Endothelial cell of umbilical vein (primary cell): ENCODE data around the gene TACC3.

Experiments used
- EZH2 ChIP-seq: IDR thresholded peaks from 2 replicates; pipeline ENCODE4 v1.6.1; 2012; ENCODE audit warnings: borderline replicate concordance, low read depth, mild to moderate bottlenecking, moderate library complexity, low read length, inconsistent platforms; ENCODE audit not compliant: severe bottlenecking
- FOS ChIP-seq: IDR thresholded peaks from 2 replicates; pipeline ENCODE4 v1.6.1; 2011; ENCODE audit warnings: mild to moderate bottlenecking, low read length, moderate library complexity, borderline replicate concordance; ENCODE audit not compliant: insufficient read depth
- TF ChIP-seq, protein P1 (sequence below), 2 donors: IDR thresholded peaks; 1 replicate in 1 of 2; 2 replicates in 1 of 2; pipeline ENCODE4 v1.5.1; 2011; ENCODE audit warnings: low read length in 2 of 2, mild to moderate bottlenecking in 2 of 2, moderate library complexity in 2 of 2, control low read depth in 1 of 2, inconsistent platforms in 1 of 2, low read depth in 1 of 2; ENCODE audit not compliant: insufficient read depth in 1 of 2; ENCODE audit errors: extremely low read depth in 1 of 2

DNA sequence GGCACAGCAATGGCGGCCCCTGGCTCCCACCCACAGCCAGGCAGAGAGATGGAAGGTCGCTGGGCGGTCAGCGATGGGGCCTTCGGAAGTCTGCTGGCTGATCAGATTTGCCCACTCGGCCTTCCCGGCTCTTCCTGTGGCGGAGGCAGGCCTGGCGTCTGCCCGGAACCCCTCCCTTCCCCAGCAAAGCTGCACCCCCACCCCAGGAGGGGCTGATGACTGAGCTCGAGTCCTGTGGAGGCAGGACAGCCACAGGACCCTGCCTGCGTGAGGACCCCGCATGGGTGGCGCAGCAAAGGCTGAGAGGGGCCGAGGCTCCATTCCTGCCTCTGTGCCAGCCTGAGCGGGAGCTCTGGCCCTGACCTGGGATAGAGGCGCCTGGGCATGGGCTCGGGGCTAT, 34.8 kb downstream of the TACC3 start:
- no peak for TF ChIP-seq EZH2
- TF ChIP-seq, protein P1, sequence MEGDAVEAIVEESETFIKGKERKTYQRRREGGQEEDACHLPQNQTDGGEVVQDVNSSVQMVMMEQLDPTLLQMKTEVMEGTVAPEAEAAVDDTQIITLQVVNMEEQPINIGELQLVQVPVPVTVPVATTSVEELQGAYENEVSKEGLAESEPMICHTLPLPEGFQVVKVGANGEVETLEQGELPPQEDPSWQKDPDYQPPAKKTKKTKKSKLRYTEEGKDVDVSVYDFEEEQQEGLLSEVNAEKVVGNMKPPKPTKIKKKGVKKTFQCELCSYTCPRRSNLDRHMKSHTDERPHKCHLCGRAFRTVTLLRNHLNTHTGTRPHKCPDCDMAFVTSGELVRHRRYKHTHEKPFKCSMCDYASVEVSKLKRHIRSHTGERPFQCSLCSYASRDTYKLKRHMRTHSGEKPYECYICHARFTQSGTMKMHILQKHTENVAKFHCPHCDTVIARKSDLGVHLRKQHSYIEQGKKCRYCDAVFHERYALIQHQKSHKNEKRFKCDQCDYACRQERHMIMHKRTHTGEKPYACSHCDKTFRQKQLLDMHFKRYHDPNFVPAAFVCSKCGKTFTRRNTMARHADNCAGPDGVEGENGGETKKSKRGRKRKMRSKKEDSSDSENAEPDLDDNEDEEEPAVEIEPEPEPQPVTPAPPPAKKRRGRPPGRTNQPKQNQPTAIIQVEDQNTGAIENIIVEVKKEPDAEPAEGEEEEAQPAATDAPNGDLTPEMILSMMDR (IDR thresholded peaks at IDR 0.05; ENCODE audit: extremely low read depth in 1 of 2, insufficient read depth in 1 of 2, low read depth in 1 of 2, low read length in 2 of 2), result no peak
- no peak for TF ChIP-seq FOS
